CD4-positive, alpha-beta T cell treated with Interferon alpha-2 for 1 hour (primary cell): ENCODE data around the gene PTPRE.
A peak's percentile ranks its signal among the peaks of the same experiment; 100 is the strongest.

ENCODE experiments used
- DNase-seq, 2 donors: peaks; one replicate each; pipeline ENCODE4 v3.0.0-alpha.2; 2020 to 2022

PTPRE gene

GRCh38 chr10:128105383-128105782, 198.5 kb downstream of the PTPRE start:
- DNase-seq = no peak

GRCh38 chr10:128109707-128110106, 202.8 kb downstream of the PTPRE start:
- no peak for DNase-seq

- DNase-seq = no peak
Measured at GRCh38 chr10:128110339-128110738, 203.4 kb downstream of the PTPRE start.

- DNase-seq = no peak
Measured at GRCh38 chr10:128111696-128112095, 204.8 kb downstream of the PTPRE start.

GRCh38 chr10:128113026-128113425, 206.1 kb downstream of the PTPRE start:
- no peak for DNase-seq

GRCh38 chr10:128114901-128115300, 208.0 kb downstream of the PTPRE start:
- DNase-seq = no peak

- no peak for DNase-seq
Measured at GRCh38 chr10:128115356-128115755, 208.5 kb downstream of the PTPRE start.

GRCh38 chr10:128116187-128116586, 209.3 kb downstream of the PTPRE start:
- no peak for DNase-seq

GRCh38 chr10:128116851-128117615, 210.1 kb downstream of the PTPRE start:
- no peak for DNase-seq

GRCh38 chr10:128121750-128122412, 215.0 kb downstream of the PTPRE start:
- no peak for DNase-seq

- DNase-seq = no peak
Measured at GRCh38 chr10:128122931-128123330, 216.0 kb downstream of the PTPRE start.

GRCh38 chr10:128123846-128124245, 216.9 kb downstream of the PTPRE start:
- DNase-seq = no peak

- DNase-seq = no peak
Measured at GRCh38 chr10:128124813-128125403, 218.0 kb downstream of the PTPRE start.

GRCh38 chr10:128125416-128125943, 218.6 kb downstream of the PTPRE start:
- no peak for DNase-seq

- DNase-seq = peak; percentile 90 to 93
Measured at GRCh38 chr10:128125944-128126764, 219.3 kb downstream of the PTPRE start, which contains the start of gene MKI67. Gene MKI67, minus strand, starts transcription at chr10:128126423. Its CDS starts 756 bp downstream, at chr10:128125667.

GRCh38 chr10:128128582-128128981, 221.7 kb downstream of the PTPRE start:
- no peak for DNase-seq

- no peak for DNase-seq
Measured at GRCh38 chr10:128130051-128130450, 223.1 kb downstream of the PTPRE start.
